ENCODE data around the gene SGK2. TPM values are rescaled to one million over a fixed set of nuclear protein-coding genes. Genes with fewer than 3 reads are reported as not detected.

The SGK2 gene
- total RNA-seq, 1 experiment from 2014 or later: not detected

DNA sequence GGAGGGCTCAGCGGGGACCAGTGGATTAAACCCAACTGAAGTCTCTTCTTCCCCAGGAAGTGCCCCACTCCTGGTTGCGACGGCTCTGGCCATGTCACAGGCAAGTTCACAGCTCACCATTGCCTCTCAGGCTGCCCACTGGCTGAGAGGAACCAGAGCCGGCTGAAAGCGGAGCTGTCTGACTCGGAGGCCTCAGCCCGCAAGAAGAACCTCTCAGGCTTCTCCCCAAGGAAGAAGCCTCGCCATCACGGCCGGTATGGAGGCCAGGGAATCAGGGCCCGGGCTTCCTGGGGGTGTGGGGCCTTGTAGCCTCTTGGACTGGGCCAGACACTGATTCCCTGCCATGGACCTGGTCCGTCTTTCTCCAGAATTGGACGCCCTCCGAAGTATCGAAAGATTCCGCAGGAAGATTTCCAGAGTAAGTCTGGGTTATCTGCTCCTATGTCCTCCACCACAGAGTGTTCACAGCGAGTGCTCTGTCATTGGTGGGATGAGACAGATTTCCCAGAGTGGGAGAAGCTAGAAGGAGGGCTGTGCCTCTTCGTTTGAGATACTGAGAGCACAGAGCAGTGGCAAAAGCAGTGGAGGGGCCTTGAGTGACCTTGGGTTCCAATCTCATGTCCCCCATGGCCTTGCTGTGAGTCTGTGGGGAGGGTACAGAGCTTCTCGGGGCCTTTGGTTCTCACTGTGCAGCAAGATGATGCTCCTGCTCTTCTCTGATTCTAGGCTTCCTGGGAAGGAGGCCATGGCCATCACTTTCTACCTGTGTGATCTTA is 22.6 kb upstream of the SGK2 start:
- no peak for DNase-seq (ENCODE audit: low read depth)

DNA sequence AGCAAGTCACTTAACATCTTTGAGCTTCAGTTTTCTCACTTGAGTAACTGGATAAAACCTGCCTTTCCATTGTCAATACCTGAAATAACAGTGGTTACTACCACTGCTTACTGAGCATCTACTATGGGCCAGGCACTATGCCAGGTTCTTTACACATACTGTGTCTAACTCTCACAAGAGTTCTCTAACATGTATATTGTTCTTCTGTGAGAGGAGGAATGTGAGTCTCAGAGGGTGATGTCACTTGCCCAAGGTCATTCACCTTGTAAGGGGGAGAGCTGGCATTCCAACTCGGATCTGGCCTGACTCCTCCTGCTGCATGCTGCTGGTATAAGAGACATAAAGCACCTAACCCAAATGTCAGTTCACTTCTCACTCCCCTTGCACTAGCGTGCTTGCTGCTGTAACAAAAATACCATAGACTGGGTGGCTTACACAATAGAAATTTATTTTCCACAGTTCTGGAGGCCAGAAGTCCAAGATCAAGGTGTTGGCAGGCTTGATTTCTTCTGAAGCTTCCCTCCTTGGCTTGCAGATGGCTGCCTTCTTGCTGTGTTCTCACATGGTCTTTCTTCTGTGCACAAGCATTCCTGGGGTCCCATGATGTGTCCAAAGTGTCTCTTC is 21.9 kb upstream of the SGK2 start:
- DNase-seq (ENCODE audit: low read depth): peak; percentile 26

DNA sequence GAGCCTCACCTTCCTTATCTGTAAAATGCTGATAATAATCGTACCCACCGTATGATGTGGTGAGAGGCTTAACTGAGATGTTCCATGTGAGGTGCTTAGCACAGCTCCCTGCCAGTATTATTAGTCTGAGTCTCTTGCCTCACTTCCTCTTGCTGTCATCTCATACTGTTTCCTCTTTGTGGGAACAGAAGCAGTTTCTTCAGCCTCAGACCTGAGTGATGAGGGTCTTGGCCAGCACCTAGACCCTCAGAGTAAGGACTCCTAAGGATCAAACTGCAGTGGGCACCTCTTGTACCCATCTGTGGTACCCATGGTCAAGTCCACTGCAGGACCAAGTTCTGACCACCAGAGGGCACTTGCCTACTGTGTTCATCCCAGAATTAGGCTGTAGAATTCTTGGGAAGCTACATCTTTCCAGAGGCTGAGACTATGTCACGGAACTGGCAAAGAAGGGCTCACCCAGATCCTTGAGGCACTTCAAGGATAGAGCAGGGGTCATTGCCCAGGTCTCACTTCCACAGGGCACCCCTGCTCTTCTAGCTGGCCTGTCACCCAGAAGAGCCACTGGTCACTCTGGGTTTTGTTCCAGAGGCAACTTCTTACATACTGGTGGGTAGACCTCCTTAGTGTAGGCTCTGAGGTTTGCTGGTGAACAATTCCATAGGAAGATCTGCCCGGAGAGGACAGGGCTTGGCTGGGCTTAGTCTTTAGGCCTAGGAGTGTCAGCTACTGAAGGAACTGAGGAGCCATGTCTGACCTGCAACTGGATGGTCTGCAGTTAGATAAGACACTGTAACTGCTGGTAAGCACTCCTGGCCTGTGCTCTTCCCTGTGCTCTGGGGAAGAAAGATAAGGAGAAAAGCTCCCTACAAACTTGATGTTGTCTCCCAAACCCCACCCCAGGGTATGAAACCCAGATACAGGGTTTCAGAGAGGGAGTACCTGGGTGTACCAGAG is 20.6 kb upstream of the SGK2 start:
- peak; percentile 72 for DNase-seq (ENCODE audit: low read depth)

DNA sequence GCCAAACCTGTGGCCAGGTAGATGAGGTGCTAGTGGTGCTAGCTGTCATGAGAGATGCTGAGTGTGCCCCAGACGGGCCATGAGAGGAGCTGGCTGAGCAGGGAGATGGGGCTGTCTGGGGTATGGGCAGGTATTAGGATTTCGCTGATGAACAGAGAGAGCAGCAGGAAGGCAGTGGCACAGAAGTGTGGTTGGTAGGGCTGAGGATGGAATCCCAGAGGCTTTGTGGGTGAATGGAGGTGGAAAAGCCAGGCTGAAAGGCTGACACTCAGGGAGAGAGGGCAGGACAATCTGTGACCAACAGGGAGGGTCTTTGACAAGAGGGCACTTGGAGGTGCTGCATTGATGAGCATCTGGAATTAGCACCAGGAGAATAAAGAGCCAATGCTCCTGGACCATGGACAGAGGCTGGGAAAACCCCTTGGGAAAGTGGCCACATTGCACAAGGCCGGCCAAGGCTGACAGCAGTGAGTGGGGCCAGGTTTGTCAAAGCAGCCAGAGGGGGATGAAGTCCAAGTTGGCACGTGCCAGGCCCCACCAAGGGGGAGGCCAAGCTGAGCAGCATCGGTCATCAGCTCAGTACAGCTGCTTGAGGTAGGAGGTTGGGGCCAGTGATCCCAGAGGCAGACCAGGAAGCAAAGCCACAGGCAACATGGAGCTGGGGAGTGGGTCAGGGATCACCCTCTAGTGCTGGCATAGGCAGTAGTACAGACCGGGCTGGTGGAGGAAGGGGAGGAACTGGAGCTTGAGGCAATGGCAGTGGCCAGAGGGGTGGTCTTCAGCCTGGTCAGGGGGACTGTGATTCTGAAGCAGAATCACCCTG is 19.7 kb upstream of the SGK2 start:
- peak; percentile 31 for DNase-seq (ENCODE audit: low read depth)

DNA sequence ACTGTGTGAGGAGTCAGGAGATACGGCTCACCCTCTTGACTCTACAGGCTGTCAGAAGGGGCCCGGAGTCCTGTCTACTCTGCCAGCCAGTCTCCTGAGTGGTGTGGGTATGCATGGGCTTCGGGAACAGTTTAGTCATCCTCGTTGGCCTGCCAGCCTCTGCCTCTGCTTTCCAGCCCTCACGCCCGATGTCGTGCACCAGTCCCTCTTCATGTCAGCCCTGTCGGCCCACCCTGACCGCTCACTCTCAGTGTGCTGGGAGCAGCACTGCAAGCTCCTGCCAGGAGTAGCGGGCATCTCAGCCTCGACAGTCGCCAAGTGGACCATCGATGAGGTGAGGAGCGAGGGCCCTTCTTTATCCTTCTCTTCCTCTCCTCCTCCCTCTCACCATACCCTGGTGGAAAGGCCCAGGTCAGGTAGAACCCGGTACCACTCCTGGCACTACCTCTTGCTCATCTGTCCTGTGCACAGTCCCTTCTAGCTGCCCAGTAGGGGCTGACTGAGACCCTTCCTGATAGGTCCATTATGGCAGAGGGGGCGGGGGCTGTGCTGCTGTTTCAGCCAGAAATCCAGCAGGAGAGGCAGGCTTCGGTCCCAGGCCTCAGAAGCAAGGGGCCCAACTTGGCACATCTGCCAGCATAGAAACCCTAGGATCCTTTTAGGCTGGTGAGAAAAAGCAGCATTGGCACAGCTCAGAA is 18.7 kb upstream of the SGK2 start:
- no peak for DNase-seq (ENCODE audit: low read depth)

DNA sequence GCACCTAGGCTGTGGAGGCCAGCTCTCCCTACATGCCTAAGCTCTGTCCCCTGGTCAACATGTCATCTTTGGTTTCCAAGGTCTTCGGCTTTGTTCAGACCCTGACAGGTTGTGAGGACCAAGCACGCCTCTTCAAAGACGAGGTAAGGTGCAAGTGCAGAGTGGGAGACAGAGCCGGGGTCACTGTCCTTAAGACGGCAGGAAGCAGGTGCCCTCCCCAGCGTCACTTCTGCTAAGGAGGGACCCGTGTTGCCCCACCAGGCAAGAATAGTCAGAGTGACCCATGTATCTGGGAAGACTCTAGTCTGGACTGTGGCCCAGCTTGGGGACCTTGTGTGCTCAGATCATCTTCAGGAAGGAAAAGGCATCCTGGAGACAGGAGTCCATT is 18.2 kb upstream of the SGK2 start:
- DNase-seq (ENCODE audit: low read depth): no peak

DNA sequence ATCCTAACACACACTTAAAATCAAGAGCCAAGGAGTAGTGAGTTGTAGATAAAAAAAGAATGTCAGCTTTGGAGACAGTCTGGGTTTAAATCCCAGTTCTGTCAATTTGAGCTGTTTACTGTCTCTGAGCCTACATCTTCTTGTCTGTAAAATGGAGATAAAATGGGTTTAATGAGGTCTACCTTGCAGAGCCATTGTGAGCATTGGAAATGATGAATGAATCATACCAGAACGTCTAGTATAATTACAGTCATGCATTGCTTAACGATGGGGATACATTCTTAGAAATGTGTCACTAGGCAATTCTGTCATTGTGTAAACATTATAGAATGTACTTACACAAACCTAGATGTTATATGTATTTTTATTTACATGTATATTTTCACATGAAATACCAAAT is 17.6 kb upstream of the SGK2 start:
- DNase-seq (ENCODE audit: low read depth): peak; percentile 40

DNA sequence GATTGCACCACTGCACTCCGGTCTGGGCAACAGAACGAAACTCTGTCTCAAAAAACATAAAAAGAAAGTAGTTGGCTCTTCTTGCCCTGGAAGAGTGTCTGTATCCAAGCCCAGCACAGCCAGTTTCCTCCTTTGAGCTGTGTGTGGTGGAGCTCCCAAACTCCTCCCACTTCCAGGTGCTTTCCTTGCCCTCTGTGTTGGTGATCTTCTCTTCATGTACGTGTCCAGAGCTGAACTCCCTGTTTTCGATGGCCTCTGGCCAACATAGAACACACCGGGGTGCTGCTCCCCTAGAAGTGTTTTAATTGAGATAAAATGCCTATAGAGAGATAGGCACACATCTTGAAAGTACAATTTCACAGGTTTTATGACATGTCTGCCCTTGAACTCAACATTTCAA is 16.7 kb upstream of the SGK2 start:
- DNase-seq (ENCODE audit: low read depth): no peak

DNA sequence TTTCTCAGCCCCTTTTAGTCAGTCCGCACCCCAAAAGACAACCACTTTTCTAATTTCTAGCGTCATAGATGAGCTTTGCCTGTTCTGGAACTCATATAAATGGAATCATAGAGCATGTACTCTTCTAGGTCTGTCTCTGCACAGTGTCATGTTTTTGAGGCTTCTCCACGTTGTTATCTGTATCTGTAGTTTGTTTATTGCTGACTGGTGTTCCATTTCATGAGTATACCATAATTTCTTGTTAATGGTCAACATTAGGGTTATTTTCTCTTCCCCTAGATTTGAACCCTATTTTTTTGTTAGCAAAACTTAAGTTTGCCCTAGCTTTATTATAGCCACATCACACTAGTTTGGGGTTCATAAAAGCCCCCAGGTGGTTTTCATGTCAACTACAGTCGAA is 16.2 kb upstream of the SGK2 start:
- no peak for DNase-seq (ENCODE audit: low read depth)

DNA sequence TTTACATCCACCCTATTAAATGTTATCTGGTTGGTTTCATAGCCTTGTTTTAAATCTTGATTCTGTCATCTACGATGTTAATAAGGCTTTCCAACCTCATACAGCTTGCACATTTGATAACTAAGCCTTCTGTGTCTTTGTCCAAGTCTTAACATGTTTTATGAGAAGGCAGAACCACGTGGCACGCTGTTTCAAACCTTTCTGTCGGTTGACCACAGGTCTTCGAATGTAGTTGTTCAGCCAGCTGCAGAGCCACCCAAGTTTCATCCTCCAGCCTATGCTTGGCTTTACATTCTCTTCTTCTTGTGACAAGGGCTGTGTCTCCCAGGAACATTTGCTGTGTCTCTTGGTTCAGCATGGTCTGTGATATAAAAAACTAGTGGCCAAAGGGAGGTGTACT is 15.7 kb upstream of the SGK2 start:
- DNase-seq (ENCODE audit: low read depth): no peak

DNA sequence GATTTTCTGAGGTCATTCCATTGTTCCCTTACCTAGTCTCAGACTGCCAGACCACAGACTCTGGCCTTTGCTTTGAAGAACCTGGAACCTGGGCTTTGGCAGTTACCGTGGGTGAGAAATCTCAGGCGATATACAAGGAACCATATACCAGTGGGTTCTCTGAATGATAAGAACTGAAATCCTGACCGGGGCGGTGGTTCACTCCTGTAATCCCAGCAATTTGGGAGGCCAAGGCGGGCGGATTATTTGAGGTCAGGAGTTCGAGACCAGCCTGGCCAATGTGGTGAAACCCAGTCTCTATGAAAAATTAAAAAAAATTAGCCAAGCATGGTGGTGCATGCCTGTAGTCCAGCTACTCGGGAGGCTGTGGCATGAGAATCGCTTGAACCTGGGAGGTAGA is 14.3 kb upstream of the SGK2 start:
- DNase-seq (ENCODE audit: low read depth): no peak

DNA sequence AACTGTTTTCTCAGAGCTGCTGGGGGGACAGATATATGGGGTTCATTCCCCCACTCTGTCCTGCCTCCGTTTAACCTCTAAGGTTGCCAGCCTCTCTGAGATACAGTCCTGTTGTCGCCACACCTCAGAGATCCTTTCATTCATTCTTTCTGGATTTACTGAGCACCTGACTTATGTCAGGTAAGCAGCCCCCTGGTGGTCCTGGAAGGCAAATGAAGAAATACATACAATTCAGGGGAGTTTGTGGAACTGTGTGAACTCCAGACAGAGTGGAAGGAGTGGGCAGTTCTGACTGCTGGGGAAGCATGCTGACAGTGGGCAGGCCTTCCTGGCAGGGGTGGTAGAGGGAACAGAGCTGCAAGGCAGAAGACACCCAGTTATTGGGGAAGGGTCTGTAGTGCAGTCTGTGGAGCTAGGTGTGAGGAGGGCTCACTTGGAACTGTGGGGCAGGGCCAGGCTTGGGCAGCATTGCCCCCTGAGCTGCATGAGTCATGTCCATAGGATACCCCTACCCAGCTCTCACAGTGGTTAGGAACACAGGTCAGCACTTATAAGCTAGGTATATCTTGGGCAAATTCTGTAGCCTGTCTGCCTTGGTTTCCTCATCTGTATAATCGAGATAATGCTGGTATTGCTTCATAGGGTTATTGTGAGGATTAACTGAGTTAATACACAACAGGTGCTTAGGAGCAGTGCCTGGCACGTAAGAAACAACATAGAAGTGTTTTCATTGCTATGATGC is 12.8 kb upstream of the SGK2 start:
- DNase-seq (ENCODE audit: low read depth): no peak

DNA sequence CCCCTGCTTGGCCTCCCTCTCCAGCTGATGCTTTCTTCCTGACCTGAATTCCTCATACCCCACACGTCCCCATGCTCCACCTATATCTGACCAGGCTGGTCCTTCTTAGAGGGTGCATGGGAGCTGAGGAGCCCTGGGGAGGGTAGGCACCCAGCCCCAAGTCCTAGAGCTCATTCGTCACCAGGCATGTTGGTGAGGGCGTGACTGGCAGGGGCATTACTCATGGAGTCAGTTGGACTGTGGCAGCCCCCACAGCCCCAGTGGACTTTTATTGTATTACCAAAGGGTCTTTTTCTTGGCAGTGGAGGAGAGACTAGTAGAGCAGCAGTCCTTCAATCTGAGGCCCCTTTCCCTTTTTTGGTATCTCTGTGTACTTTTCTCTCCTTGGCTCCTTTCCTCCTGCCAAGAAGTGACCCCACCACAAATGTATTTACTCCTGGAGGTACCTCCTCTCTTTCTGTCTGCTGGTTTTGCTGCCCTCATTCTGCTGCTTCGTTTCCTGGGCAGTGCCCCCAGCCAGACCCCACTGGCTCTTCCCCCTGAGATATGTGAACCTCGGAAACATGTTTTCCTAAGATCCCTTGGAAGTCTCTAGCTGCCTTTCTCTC is 10.4 kb upstream of the SGK2 start:
- DNase-seq (ENCODE audit: low read depth): no peak

DNA sequence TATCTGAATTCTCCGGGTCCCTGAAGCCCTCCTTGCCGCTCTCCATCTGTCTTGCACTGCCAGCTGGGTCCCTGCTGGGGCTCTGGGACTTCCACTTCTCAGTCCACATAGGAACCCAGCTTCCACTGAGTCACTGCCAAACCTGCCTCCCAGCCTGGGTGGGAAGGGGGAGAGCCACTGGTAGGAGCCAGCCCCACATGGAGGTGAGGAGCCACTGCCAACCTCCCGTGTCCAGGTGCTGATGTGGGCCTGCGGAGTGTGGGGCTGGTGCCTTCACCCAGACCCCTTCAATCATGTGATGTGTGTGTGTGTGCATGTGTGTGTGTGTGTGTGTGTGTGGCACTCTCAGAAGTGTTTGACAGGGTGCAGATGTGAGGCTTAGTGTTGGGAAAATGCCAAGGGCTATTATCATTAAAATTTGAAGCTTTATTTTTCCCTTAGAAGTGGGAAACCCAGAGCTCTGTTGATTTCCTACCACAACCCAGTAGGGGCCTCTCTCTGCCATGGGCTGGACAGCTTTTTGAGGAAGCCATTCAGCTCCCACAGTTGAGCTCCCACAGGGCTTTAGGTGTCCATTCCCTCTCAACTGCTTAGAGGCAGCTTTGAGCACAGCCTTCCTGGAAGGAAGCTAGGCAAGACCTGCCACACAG is 9.3 kb upstream of the SGK2 start:
- DNase-seq (ENCODE audit: low read depth): no peak

DNA sequence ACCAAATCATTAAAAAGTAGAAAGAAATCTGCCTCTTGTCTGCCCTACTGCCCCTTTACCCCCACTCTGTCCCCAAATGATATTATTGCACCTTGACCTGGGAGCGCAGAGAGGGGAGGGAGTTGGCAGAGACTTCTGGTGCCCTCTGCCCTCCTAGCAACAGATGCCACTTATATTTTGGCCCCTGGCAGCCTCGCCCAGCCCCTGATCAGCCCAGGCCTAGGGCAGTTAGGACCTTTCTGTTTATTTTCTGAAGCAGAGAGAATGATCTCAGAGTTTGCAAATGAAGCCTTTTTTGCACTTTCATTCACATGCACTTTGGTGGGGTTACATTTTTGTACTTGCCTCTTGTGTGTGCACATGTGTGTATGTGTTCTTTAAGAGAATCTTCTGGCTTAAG is 8.4 kb upstream of the SGK2 start:
- no peak for DNase-seq (ENCODE audit: low read depth)

DNA sequence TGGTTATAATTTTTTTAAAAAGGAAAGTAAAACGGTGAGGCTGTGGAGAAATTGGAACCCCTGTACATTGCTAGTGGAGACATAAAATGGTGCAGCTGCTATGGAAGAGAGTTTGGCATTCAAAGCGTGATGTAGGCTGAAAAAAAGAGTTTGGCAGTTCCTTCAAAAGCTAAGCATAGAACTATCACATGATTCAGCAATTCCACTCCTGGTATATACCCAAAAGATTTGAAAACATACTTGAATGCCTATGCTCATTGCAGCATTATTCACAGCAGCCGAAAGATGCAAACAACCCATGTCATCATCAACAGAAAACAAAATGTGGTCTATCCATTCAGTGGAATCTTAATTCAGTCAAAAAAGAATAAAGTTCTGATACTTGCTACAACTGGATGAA is 4.5 kb upstream of the SGK2 start:
- no peak for DNase-seq (ENCODE audit: low read depth)

DNA sequence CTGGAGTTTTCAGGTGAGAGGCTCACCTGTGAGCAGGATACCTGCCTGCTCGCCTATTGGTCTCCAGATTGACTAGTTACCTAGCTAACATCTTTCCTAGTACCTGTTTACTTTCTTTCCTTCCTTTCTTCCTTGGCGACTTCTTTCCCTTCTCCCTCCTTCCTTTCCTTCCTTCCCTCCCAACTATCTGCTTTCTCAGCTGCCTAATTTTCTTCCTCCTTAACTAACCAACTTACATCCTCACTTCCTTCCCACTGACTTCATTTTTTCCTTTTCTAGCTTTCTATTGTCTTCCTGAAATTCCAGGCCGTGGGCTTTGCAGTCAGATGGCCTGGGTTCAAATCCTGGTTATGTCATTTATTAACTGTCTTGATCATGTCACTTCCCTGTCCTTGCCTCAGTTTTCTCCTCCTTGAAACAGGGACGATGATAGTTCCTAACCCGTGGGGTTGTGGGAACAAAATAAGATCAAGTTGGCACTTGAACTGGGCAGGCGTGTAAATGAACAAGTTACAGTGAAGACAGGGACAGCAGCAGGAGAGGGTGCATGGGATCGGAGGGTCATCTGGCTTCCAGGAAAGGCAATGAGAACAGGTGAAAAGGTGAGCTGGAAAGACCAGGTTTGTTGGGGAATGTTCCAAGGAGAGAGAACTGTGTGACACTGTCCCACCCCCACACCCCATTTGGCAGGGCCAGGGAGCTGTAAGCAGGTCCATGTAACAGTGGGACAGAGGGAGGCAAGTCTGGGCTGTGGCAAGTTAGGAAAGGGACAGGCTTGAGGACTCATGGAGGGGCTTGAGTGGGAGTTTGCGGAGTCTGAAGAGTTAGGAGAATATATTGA is 540 bp downstream of the SGK2 start:
- no peak for DNase-seq (ENCODE audit: low read depth)

DNA sequence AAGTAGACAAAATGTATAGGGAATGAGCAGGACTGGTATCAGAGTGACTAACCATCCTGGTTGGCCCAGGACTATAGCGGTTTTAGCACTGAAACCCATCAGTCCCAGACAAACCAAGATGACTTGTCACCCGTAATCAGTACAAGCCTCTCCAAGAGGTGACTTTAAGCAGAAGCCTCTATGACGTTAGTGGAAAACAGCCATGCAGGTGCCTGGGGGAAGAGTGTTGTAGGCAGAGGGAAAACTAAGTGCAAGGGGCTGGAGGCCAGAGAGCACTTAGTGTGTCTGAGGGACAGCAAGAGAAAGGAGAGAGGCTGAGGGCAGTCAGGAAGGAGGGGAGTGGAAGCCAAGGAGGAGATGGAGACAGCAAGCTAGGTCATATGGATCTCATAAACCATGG is 2.1 kb downstream of the SGK2 start:
- no peak for DNase-seq (ENCODE audit: low read depth)

Data from RPMI7951 (cell line).